ENCODE data around the gene MN1. TPM values are rescaled to one million over a fixed set of nuclear protein-coding genes. Genes with fewer than 3 reads are reported as not detected.

Gene MN1
- total RNA-seq, 1 donor from 2014 or later, result 6.1 TPM

GRCh38 chr22:27724709-27725108 lies 76.8 kb downstream of the MN1 start:
- Histone ChIP-seq H3K27ac (no peak overlapping the region), H3K27me3 (no peaks in the 10 kb centered on the region), H3K36me3 (no peaks in the 10 kb centered on the region), H3K4me1 (peaks cover 40% of the 10 kb centered on the region), H3K9me3 (no peaks in the 10 kb centered on the region), H3K4me3 (no peak overlapping the region)
- TF ChIP-seq, protein P1, sequence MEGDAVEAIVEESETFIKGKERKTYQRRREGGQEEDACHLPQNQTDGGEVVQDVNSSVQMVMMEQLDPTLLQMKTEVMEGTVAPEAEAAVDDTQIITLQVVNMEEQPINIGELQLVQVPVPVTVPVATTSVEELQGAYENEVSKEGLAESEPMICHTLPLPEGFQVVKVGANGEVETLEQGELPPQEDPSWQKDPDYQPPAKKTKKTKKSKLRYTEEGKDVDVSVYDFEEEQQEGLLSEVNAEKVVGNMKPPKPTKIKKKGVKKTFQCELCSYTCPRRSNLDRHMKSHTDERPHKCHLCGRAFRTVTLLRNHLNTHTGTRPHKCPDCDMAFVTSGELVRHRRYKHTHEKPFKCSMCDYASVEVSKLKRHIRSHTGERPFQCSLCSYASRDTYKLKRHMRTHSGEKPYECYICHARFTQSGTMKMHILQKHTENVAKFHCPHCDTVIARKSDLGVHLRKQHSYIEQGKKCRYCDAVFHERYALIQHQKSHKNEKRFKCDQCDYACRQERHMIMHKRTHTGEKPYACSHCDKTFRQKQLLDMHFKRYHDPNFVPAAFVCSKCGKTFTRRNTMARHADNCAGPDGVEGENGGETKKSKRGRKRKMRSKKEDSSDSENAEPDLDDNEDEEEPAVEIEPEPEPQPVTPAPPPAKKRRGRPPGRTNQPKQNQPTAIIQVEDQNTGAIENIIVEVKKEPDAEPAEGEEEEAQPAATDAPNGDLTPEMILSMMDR (IDR thresholded peaks at IDR 0.05), result no peak
- no peak for TF ChIP-seq POLR2A (IDR thresholded peaks at IDR 0.05)
- TF ChIP-seq POLR2AphosphoS5 (IDR thresholded peaks at IDR 0.05; ENCODE audit: insufficient read depth in 1 of 2, low read depth in 1 of 2), result no peak
- DNase-seq (ENCODE audit: extremely low spot score in 2 of 2), result no peak
- intact Hi-C loops (cut with DNase I), result no loop called here

DNA sequence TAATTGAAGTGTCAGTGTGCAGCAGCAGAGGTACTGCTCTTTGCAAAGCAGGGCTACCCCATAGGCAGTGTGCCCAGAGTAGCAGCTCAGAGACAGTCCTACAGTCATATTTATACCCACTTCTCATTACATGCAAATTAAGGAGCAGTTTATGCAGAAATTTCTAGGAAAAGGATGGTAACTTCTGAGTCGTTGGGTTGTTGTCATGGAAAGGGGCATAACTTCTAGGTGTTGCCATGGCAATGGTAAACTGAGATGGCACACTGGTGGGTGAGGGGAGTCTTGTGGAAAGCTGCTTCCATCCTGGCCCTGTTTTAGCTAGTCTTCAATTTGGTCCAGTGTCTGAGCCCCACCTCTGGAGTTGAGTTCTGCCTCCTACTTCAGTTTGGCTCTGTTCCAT lies 77.4 kb downstream of the MN1 start:
- H3K9me3 ChIP-seq, result no peaks in the 10 kb centered on the region
- H3K4me3 ChIP-seq, result no peak overlapping the region
- peaks cover 45% of the 10 kb centered on the region for H3K4me1 ChIP-seq
- no peak overlapping the region for H3K27ac ChIP-seq
- TF ChIP-seq, protein P1 (IDR thresholded peaks at IDR 0.05), result no peak
- TF ChIP-seq POLR2AphosphoS5 (IDR thresholded peaks at IDR 0.05; ENCODE audit: insufficient read depth in 1 of 2, low read depth in 1 of 2) (no peak), POLR2A (IDR thresholded peaks at IDR 0.05) (no peak)
- no peaks in the 10 kb centered on the region for H3K27me3 ChIP-seq
- no peaks in the 10 kb centered on the region for H3K36me3 ChIP-seq
- no peak for DNase-seq (ENCODE audit: extremely low spot score in 2 of 2)
- intact Hi-C loops (cut with DNase I), result no loop called here

GRCh38 chr22:27723708-27724107 lies 77.8 kb downstream of the MN1 start:
- H3K27me3 ChIP-seq, result no peaks in the 10 kb centered on the region
- no peaks in the 10 kb centered on the region for H3K9me3 ChIP-seq
- intact Hi-C loops (cut with DNase I), result no loop called here
- peaks cover 47% of the 10 kb centered on the region for H3K4me1 ChIP-seq
- no peaks in the 10 kb centered on the region for H3K36me3 ChIP-seq
- no peak overlapping the region for H3K27ac ChIP-seq
- TF ChIP-seq, protein P1 (IDR thresholded peaks at IDR 0.05), result no peak
- no peak for TF ChIP-seq POLR2A (IDR thresholded peaks at IDR 0.05)
- TF ChIP-seq POLR2AphosphoS5 (IDR thresholded peaks at IDR 0.05; ENCODE audit: insufficient read depth in 1 of 2, low read depth in 1 of 2), result no peak
- no peak overlapping the region for H3K4me3 ChIP-seq
- no peak for DNase-seq (ENCODE audit: extremely low spot score in 2 of 2)

GRCh38 chr22:27723158-27723557 lies 78.4 kb downstream of the MN1 start:
- no peak overlapping the region for H3K4me3 ChIP-seq
- DNase-seq (ENCODE audit: extremely low spot score in 2 of 2), result no peak
- intact Hi-C loops (cut with DNase I), result no loop called here
- H3K9me3 ChIP-seq, result no peaks in the 10 kb centered on the region
- peaks cover 53% of the 10 kb centered on the region for H3K4me1 ChIP-seq
- no peak overlapping the region for H3K27ac ChIP-seq
- H3K36me3 ChIP-seq, result no peaks in the 10 kb centered on the region
- TF ChIP-seq POLR2A (IDR thresholded peaks at IDR 0.05) (no peak), POLR2AphosphoS5 (IDR thresholded peaks at IDR 0.05; ENCODE audit: insufficient read depth in 1 of 2, low read depth in 1 of 2) (no peak)
- TF ChIP-seq, protein P1 (IDR thresholded peaks at IDR 0.05), result no peak
- no peaks in the 10 kb centered on the region for H3K27me3 ChIP-seq

- Histone ChIP-seq H3K36me3 (no peaks in the 10 kb centered on the region), H3K4me3 (no peak overlapping the region), H3K4me1 (peaks cover 40% of the 10 kb centered on the region), H3K9me3 (no peaks in the 10 kb centered on the region), H3K27me3 (no peaks in the 10 kb centered on the region), H3K27ac (no peak overlapping the region)
- TF ChIP-seq POLR2AphosphoS5 (IDR thresholded peaks at IDR 0.05; ENCODE audit: insufficient read depth in 1 of 2, low read depth in 1 of 2), result no peak
- TF ChIP-seq, protein P1 (IDR thresholded peaks at IDR 0.05), result no peak
- no peak for TF ChIP-seq POLR2A (IDR thresholded peaks at IDR 0.05)
- DNase-seq (ENCODE audit: extremely low spot score in 2 of 2), result no peak
- intact Hi-C loops (cut with DNase I), result no loop called here
Observed at GRCh38 chr22:27720860-27721259, 80.7 kb downstream of the MN1 start.

Data from vagina (tissue), 2 donors.